BLaER1 (cell line): ENCODE measurements around the gene OSBPL9.

Source experiments
- H3K27ac ChIP-seq: shearing (Covaris generic); formaldehyde crosslinking; 2 replicates; pipeline ENCODE4 v1.8.1; 2022
- H3K27me3 ChIP-seq: shearing (Covaris generic); formaldehyde crosslinking; 2 replicates; pipeline ENCODE4 v1.8.1; 2022
- H3K36me3 ChIP-seq: shearing (Covaris generic); formaldehyde crosslinking; 2 replicates; pipeline ENCODE4 v1.8.1; 2022
- H3K4me1 ChIP-seq: shearing (Covaris generic); formaldehyde crosslinking; 2 replicates; pipeline ENCODE4 v1.8.1; 2022
- H3K4me2 ChIP-seq: shearing (Covaris generic); formaldehyde crosslinking; 2 replicates; pipeline ENCODE4 v1.8.1; 2022
- H3K4me3 ChIP-seq: shearing (Covaris generic); formaldehyde crosslinking; 2 replicates; pipeline ENCODE4 v1.8.1; 2022
- H3K9ac ChIP-seq: shearing (Covaris generic); formaldehyde crosslinking; 2 replicates; pipeline ENCODE4 v1.8.1; 2022
- H3K9me3 ChIP-seq: shearing (Covaris generic); formaldehyde crosslinking; 2 replicates; pipeline ENCODE4 v1.8.1; 2022
- H4K20me1 ChIP-seq: shearing (Covaris generic); formaldehyde crosslinking; 2 replicates; pipeline ENCODE4 v1.8.1; 2022
- Cebpa-rat ChIP-seq: shearing (Covaris generic); IDR thresholded peaks from 2 replicates; pipeline ENCODE4 v1.8.1; 2022

OSBPL9 gene

GRCh38 chr1:51738681-51739080 lies 121.8 kb downstream of the OSBPL9 start:
- peaks cover 25% of the 10 kb centered on the region for H3K4me1 ChIP-seq
- no peak overlapping the region for H3K4me3 ChIP-seq
- H3K9ac ChIP-seq: no peak overlapping the region
- H3K27me3 ChIP-seq: no peaks in the 10 kb centered on the region
- no peak overlapping the region for H3K27ac ChIP-seq
- peaks cover 6% of the 10 kb centered on the region; the same call in 1 of the 2 replicates for H3K36me3 ChIP-seq
- no peak for TF ChIP-seq Cebpa-rat
- H3K9me3 ChIP-seq: no peaks in the 10 kb centered on the region
- peaks cover 83% of the 10 kb centered on the region for H4K20me1 ChIP-seq
- H3K4me2 ChIP-seq: no peak overlapping the region

- Histone ChIP-seq H3K4me2 (no peak overlapping the region), H3K27me3 (no peaks in the 10 kb centered on the region), H4K20me1 (peaks cover 74% of the 10 kb centered on the region), H3K4me1 (peaks cover 16% of the 10 kb centered on the region), H3K27ac (no peak overlapping the region), H3K9ac (no peak overlapping the region), H3K4me3 (no peak overlapping the region), H3K9me3 (no peaks in the 10 kb centered on the region), H3K36me3 (peaks cover 6% of the 10 kb centered on the region; the same call in 1 of the 2 replicates)
- no peak for TF ChIP-seq Cebpa-rat
These were observed 123.8 kb downstream of the OSBPL9 start for GRCh38 chr1:51740652-51741051.

- Histone ChIP-seq H3K4me2 (no peak overlapping the region), H3K27me3 (no peaks in the 10 kb centered on the region), H3K36me3 (peaks cover 9% of the 10 kb centered on the region; the same call in 1 of the 2 replicates), H3K9ac (no peak overlapping the region), H3K4me3 (no peak overlapping the region), H3K9me3 (no peaks in the 10 kb centered on the region), H3K27ac (no peak overlapping the region), H3K4me1 (peaks cover 16% of the 10 kb centered on the region), H4K20me1 (peaks cover 73% of the 10 kb centered on the region)
- TF ChIP-seq Cebpa-rat: no peak
These were observed 124.3 kb downstream of the OSBPL9 start for GRCh38 chr1:51741121-51741681.

- Histone ChIP-seq H3K4me3 (no peak overlapping the region), H3K9ac (no peak overlapping the region), H3K27ac (no peak overlapping the region), H3K27me3 (no peaks in the 10 kb centered on the region), H3K36me3 (peaks cover 26% of the 10 kb centered on the region), H3K9me3 (no peaks in the 10 kb centered on the region), H4K20me1 (peaks cover 38% of the 10 kb centered on the region), H3K4me1 (0 out of 2 replicates have a peak, but pooled peaks cover 4% of the 10 kb centered on the region), H3K4me2 (no peak overlapping the region)
- no peak for TF ChIP-seq Cebpa-rat
These were observed 127.8 kb downstream of the OSBPL9 start for GRCh38 chr1:51744506-51745303.

- Histone ChIP-seq H4K20me1 (peaks cover 33% of the 10 kb centered on the region), H3K27ac (no peak overlapping the region), H3K4me3 (no peak overlapping the region), H3K9me3 (no peaks in the 10 kb centered on the region), H3K27me3 (no peaks in the 10 kb centered on the region), H3K36me3 (peaks cover 26% of the 10 kb centered on the region), H3K9ac (no peak overlapping the region), H3K4me2 (no peak overlapping the region), H3K4me1 (0 out of 2 replicates have a peak, but pooled peaks cover 4% of the 10 kb centered on the region)
- TF ChIP-seq Cebpa-rat: no peak
These were observed 128.3 kb downstream of the OSBPL9 start for GRCh38 chr1:51745304-51745570.

- Histone ChIP-seq H3K9me3 (peaks cover 5% of the 10 kb centered on the region; the same call in 1 of the 2 replicates), H3K27me3 (no peaks in the 10 kb centered on the region), H3K4me3 (no peak overlapping the region), H3K27ac (no peak overlapping the region), H3K4me2 (no peak overlapping the region), H3K4me1 (no peaks in the 10 kb centered on the region), H3K36me3 (peaks cover 56% of the 10 kb centered on the region), H3K9ac (no peak overlapping the region), H4K20me1 (peaks cover 14% of the 10 kb centered on the region; the same call in 1 of the 2 replicates)
- no peak for TF ChIP-seq Cebpa-rat
These were observed 132.3 kb downstream of the OSBPL9 start for GRCh38 chr1:51749151-51749550.

GRCh38 chr1:51750218-51750617 lies 133.3 kb downstream of the OSBPL9 start:
- Histone ChIP-seq H3K9ac (no peak overlapping the region), H3K27ac (no peak overlapping the region), H3K9me3 (peaks cover 5% of the 10 kb centered on the region; the same call in 1 of the 2 replicates), H3K27me3 (no peaks in the 10 kb centered on the region), H3K4me3 (no peak overlapping the region), H3K4me1 (no peaks in the 10 kb centered on the region), H3K36me3 (peaks cover 63% of the 10 kb centered on the region), H3K4me2 (no peak overlapping the region), H4K20me1 (peaks cover 7% of the 10 kb centered on the region; the same call in 1 of the 2 replicates)
- no peak for TF ChIP-seq Cebpa-rat

- H3K9ac ChIP-seq: no peak overlapping the region
- TF ChIP-seq Cebpa-rat: no peak
- H3K27ac ChIP-seq: no peak overlapping the region
- H3K36me3 ChIP-seq: peaks cover 68% of the 10 kb centered on the region
- peaks cover 5% of the 10 kb centered on the region; the same call in 1 of the 2 replicates for H3K9me3 ChIP-seq
- H4K20me1 ChIP-seq: peaks cover 4% of the 10 kb centered on the region; the same call in 1 of the 2 replicates
- H3K27me3 ChIP-seq: no peaks in the 10 kb centered on the region
- H3K4me1 ChIP-seq: no peaks in the 10 kb centered on the region
- no peak overlapping the region for H3K4me2 ChIP-seq
- H3K4me3 ChIP-seq: no peak overlapping the region
These were observed 133.8 kb downstream of the OSBPL9 start for GRCh38 chr1:51750729-51751128.

- H3K4me1 ChIP-seq: no peaks in the 10 kb centered on the region
- no peaks in the 10 kb centered on the region for H3K27me3 ChIP-seq
- H4K20me1 ChIP-seq: no peaks in the 10 kb centered on the region
- H3K27ac ChIP-seq: no peak overlapping the region
- H3K9me3 ChIP-seq: peaks cover 5% of the 10 kb centered on the region; the same call in 1 of the 2 replicates
- no peak for TF ChIP-seq Cebpa-rat
- H3K4me3 ChIP-seq: no peak overlapping the region
- H3K4me2 ChIP-seq: no peak overlapping the region
- H3K36me3 ChIP-seq: peaks cover 67% of the 10 kb centered on the region
- H3K9ac ChIP-seq: no peak overlapping the region
These were observed 135.4 kb downstream of the OSBPL9 start for GRCh38 chr1:51752073-51752948.
